ENCODE measurements around the gene CHGA. TPM values are rescaled to one million over a fixed set of nuclear protein-coding genes. Genes with fewer than 3 reads are reported as not detected.

CHGA gene
- total and polyA plus RNA-seq, 7 donors, result 0.04 to 0.87 (median 0.15) TPM; not detected in 3

DNA sequence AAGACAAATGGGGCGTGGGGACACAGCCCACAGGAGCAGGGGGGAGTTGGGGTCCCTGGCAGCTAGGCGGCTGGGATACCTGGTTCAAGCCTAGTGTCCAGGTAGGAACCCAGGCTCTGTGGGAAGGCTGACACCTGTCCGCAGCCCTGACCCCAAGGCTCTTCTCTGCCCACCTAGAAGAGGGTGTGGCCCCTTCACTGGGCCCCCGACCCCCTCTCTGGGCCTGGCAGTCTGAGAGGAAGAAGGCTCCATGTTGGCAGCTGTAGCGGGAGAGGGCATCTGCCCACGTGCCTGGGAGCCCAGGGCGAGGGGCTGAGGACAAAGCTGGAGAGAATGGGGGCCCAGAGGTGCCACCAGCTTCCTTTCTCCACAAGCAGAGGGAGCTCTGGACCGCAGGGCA, 10.5 kb downstream of the CHGA start:
- intact Hi-C loops (cut with DNase I), result no loop called here
- WGBS, 3 donors, result 76 to 84% (median 79%) methylated on average over 7 to 8 of the region's 8 CpGs
- ATAC-seq (no peak), DNase-seq (no peak)
- Histone ChIP-seq H3K4me3 (no peak overlapping the region), H3K4me1 (no peaks in the 10 kb centered on the region), H3K9me3 (no peaks in the 10 kb centered on the region), H3K36me3 (ENCODE audit: insufficient read depth in 1 of 2, low read depth in 1 of 2) (no peaks in the 10 kb centered on the region), H3K27ac (no peak overlapping the region), H3K27me3 (ENCODE audit: insufficient read depth in 3 of 3, low read length in 2 of 3) (no peaks in the 10 kb centered on the region)
- TF ChIP-seq, protein P1, sequence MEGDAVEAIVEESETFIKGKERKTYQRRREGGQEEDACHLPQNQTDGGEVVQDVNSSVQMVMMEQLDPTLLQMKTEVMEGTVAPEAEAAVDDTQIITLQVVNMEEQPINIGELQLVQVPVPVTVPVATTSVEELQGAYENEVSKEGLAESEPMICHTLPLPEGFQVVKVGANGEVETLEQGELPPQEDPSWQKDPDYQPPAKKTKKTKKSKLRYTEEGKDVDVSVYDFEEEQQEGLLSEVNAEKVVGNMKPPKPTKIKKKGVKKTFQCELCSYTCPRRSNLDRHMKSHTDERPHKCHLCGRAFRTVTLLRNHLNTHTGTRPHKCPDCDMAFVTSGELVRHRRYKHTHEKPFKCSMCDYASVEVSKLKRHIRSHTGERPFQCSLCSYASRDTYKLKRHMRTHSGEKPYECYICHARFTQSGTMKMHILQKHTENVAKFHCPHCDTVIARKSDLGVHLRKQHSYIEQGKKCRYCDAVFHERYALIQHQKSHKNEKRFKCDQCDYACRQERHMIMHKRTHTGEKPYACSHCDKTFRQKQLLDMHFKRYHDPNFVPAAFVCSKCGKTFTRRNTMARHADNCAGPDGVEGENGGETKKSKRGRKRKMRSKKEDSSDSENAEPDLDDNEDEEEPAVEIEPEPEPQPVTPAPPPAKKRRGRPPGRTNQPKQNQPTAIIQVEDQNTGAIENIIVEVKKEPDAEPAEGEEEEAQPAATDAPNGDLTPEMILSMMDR (IDR thresholded peaks at IDR 0.05), result no peak

DNA sequence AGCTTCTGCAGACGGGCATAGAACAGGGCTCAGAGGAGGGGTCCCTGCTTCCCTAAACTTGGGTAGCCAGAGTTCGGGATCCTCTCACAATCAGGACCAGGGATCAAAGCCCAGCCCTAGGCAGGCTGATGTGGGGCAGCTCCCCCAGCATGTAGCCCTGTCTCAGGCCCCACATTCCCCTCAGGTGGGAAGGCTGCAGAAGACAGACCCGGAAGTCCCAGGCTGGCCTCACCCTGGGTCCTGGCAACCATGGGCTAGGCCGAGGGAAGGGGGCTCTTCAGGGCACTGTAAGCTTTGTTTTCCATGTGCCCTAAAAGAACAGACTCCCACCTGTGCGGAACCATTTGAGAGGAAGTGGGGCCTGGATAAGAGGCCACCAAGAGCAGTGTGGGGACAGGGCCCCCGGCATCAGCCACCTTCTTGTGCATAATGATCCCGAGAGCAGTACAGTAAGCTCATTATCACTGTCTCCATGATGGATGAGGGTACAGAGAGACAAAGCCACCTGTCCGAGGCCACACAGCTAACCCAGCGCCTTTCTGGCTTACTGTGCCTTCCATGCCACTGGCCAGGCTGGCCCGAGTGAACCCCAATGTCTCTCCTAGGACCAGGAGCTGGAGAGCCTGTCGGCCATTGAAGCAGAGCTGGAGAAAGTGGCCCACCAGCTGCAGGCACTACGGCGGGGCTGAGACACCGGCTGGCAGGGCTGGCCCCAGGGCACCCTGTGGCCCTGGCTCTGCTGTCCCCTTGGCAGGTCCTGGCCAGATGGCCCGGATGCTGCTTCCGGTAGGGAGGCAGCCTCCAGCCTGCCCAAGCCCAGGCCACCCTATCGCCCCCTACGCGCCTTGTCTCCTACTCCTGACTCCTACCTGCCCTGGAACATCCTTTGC, 11.5 kb downstream of the CHGA start:
- WGBS, 3 donors, result 73 to 81% (median 75%) methylated on average over 19 of the region's 19 CpGs
- intact Hi-C loops (cut with DNase I), result no loop called here
- peak in 1 of 2 donors; percentile 27 for DNase-seq

DNA sequence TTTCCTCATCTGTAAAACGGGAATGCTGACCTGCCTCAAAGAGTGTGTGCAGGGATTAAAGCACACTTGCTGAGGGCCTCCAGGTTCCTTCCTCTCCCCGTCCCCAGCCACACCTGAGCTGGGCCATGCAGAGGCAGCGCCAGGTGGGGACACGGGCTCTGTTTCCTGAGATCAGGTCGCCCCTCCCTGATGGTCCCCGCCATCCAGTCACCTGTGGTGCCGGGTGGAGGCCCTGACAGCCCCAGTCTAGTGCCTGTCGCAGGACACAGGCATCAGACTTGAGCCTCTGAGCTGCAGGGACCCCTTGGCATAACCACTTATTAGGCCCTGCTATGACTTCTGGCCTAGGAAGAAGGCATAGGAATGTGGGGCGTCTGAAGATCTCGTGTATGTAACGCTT, 12.5 kb downstream of the CHGA start:
- 91 to 94% (median 93%) methylated on average over 11 of the region's 11 CpGs for WGBS, 3 donors
- no peaks in the 10 kb centered on the region for H3K9me3 ChIP-seq
- H3K4me3 ChIP-seq, result no peak overlapping the region
- H3K27ac ChIP-seq, result no peak overlapping the region
- intact Hi-C loops (cut with DNase I), result no loop called here
- TF ChIP-seq, protein P1 (IDR thresholded peaks at IDR 0.05), result no peak
- DNase-seq, result peak in 1 of 2 donors; percentile 39
- no peaks in the 10 kb centered on the region for H3K4me1 ChIP-seq
- H3K36me3 ChIP-seq (ENCODE audit: insufficient read depth in 1 of 2, low read depth in 1 of 2), result no peaks in the 10 kb centered on the region
- no peak for ATAC-seq
- no peaks in the 10 kb centered on the region for H3K27me3 ChIP-seq (ENCODE audit: insufficient read depth in 3 of 3, low read length in 2 of 3)

More for the DNA sequence above, 11.5 kb downstream of the CHGA start:
- TF ChIP-seq, protein P1 (IDR thresholded peaks at IDR 0.05), result no peak
- ATAC-seq, result no peak
- no peak overlapping the region for H3K4me3 ChIP-seq
- no peaks in the 10 kb centered on the region for H3K36me3 ChIP-seq (ENCODE audit: insufficient read depth in 1 of 2, low read depth in 1 of 2)
- H3K4me1 ChIP-seq, result no peaks in the 10 kb centered on the region
- H3K9me3 ChIP-seq, result no peaks in the 10 kb centered on the region
- H3K27me3 ChIP-seq (ENCODE audit: insufficient read depth in 3 of 3, low read length in 2 of 3), result no peaks in the 10 kb centered on the region
- H3K27ac ChIP-seq, result no peak overlapping the region

DNA sequence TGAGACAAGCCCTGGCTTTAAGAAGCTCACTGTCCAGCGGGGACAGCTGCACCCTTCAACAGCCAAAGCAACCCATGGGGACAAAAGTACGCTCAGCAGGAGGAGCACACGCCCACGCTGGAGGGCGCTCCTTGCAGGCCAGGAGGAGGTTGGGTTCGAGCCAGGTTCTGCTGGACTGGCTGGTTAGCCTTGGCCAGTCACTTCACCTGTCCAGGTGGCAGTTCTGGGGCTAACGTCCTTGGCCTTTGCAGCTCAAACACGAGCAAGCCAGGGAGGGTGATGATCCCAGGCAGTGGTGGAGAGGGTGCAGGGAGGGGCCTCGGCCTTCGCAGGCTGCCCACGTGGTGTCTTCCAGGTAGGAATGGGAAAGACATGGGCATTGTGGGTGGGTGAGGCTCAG, 13.1 kb downstream of the CHGA start:
- H3K4me3 ChIP-seq, result no peak overlapping the region
- no peak overlapping the region for H3K27ac ChIP-seq
- no peaks in the 10 kb centered on the region for H3K4me1 ChIP-seq
- no peaks in the 10 kb centered on the region for H3K27me3 ChIP-seq (ENCODE audit: insufficient read depth in 3 of 3, low read length in 2 of 3)
- intact Hi-C loops (cut with DNase I), result no loop called here
- ATAC-seq, result no peak
- DNase-seq, result peak in 1 of 2 donors; percentile 51
- WGBS, 3 donors, result 81 to 87% (median 83%) methylated on average over 11 of the region's 11 CpGs
- no peaks in the 10 kb centered on the region for H3K36me3 ChIP-seq (ENCODE audit: insufficient read depth in 1 of 2, low read depth in 1 of 2)
- TF ChIP-seq, protein P1 (IDR thresholded peaks at IDR 0.05), result no peak
- H3K9me3 ChIP-seq, result no peaks in the 10 kb centered on the region
